D341Med (cell line): Measurements from ENCODE around the gene FGFR2.

ENCODE experiments used
- DNase-seq: peaks from one replicate; pipeline ENCODE4 v3.0.0; 2012; ENCODE audit warnings: low spot score

Gene FGFR2

DNA sequence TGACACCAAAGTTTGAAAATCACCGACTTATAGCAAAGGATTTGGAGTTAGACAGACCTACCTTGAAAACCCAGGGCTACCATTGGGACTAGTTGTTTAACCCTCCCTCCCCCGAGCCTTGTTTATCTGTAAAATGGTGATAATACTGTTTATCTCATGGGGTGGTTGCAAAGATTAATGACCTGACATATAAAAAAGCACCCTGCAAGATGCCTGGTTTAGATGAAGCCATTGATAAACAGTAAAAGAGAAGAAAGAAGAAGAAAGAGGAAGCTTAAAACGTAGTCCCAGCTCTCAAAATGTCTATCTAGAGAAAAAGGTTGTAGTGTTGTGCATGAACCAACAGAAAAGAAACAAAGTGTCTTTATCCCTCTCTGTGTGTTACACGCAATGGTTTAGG lies 145.7 kb downstream of the FGFR2 start:
- DNase-seq, result no peak

DNA sequence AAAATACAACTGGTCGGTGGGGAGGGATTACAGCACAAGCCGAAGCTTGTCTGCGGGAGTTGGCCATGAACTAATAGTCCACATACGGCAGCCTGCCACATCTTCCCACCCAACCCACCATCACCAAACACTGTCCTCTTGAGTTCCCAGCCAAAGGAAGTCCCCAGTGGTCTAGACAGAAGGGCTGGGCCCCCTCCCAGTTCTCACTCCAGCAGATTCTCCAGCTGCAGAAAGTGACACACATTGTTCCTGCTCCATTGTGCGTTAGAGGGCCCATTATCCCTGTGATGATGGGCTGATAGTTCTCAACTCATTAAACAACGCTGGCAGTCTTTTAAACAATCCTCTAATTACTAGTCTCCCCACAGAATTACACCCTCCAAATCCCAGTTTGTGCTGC lies 148.0 kb downstream of the FGFR2 start:
- DNase-seq, result no peak

DNA sequence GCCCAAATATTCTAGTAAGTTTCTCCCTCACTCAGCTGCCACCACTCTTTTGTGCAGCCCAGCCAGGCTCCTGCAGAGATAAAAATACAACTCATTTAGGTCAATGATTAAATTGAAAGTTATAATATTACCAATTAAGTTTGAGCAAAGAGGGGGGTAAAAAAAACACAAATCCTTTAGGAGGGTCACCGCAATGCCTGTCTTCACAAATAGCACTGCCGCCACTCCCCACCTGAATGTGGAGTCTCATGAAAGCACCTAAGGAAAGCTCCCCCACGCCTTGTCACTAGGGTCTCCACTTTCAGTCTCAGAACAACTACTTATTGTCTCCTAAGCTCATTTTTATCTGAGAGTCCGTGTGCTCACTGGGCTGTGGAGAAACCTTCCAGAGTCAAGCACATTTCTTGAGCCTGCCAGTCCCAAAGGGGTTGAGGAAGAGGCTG lies 148.7 kb downstream of the FGFR2 start:
- no peak for DNase-seq

DNA sequence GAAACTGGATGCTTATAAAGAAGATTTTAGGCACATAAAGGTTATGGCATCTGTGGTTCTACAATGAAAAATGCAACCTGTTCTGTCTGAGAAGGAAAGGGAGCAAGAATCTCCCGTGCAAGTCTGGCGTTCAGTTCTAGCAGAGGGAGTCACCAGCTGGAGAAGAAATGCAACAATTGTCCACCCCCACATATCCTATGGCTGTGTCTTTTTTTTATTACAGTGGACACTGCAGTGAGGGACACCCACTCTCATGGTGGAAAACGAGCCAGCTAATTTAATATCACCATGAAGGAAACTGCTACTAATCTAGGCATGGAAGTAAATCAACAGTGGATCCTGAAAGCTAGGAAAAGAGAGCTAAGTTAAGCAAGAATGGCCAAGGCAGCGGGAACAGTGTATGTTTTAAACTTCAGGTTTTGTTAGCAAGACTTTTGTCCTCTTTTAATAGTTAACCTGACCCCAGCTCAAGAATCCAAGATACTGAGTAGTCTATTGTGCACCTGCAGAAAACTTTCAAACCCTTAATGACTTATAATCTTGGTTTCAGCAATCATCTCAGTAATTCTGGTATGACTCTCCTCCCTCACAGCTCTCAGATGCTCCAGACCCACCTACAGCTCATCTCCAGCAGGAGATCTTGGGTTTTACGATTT lies 149.3 kb downstream of the FGFR2 start:
- no peak for DNase-seq

DNA sequence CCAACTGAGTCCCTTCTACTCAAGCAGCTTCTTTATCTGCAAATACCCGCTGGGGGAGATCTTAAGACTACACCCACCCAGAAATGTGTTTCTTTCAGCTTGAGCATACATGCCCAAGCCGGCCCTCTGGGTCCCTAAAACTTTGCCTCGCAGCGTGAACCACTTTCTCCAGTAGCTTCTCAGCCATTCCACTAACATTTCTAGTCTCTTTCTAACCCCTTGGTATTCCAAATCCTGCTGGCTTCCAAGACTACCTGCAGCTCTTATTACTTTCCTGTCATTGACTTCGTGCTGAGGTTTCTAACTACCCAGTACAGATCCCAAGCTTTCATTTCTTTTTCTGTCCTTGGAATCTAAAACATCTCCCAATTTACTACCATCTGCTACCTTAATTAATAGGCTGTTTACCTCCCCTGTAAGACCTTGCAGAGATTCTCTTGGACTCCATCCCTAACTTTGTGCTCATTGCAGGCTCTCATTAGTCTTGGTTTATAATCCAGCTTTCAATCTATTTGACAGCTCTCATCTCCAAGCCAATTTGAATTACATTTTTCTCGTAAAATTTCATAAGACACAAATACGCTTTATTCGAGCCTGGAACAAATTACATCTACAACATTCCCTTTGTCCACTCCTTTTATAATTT lies 153.6 kb downstream of the FGFR2 start:
- DNase-seq, result no peak

DNA sequence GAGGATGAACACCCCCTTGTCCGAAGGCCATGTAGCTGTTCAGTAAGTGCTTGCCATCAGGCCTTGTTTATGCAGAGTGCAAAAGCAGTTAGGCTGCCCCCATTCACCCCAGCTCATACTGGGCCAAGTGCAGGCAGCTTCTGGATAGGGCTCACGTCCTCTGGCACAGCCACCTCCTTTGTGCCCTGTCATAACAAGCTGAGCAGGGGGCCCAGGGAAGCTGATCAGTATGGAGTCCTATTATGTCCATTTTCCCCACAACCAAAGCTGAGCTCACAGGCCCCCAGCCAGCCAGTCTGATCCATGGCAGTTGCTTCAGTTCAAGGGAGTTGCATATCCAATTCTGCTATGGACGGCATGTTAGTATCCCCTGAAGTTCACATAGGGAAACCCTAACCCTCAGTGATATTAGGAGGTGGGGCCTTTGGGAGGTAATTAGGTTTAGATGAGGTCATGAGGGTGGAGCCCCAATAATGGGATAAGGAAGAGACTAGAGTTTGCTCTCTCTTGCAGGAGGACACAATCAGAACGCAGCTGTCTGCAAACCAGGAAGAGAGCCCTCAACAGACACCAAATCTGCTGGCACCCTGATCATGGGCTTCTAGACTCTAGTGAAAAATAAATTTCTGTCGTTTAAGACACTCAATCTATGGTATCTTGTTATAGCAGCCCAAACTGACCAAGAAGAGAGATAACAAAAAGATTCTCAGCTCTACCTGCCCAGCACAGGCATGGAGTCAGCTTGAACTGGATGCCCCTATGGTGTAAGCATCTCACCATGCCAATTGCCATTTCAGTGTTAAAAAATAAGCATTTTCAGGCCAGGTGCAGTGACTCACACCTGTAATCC lies 155.9 kb downstream of the FGFR2 start:
- no peak for DNase-seq

DNA sequence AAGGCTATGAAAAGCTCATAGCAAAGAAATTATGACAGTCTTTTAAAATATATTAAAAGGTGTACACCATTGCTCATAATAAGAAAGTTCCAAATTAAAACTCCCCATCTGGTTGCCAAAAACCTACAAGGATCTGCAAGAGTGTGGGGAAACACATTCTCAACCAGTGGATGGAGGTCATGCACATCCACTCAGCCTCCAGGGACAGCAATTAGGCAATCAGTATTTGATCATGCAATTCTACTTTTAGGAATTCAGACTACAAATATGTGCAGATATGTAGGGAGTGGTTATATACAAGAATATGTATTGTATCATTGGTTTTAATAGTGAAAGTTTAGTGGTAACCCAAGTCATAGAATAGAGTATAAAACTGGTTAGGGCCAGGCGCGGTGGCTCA lies 157.8 kb downstream of the FGFR2 start:
- DNase-seq, result no peak

DNA sequence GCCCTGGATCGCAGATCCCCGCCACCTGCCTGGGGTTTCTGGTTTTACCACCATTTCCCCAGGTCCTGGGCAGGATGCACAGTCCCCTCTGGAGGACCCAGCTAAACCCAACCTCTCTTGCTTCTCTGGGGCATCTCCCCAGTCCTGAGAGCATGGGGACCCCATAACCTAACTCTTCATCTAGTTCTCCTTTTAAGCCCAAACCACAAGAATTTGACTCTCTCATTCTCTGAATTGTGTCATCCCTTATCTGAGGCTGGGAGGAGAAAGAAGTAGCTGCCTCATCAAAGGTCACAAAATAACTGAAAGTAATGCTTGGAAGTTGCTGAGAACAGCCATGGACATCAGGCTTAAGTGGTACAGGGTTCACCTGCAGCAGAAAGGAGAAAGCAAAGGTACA lies 159.9 kb downstream of the FGFR2 start:
- DNase-seq, result no peak

DNA sequence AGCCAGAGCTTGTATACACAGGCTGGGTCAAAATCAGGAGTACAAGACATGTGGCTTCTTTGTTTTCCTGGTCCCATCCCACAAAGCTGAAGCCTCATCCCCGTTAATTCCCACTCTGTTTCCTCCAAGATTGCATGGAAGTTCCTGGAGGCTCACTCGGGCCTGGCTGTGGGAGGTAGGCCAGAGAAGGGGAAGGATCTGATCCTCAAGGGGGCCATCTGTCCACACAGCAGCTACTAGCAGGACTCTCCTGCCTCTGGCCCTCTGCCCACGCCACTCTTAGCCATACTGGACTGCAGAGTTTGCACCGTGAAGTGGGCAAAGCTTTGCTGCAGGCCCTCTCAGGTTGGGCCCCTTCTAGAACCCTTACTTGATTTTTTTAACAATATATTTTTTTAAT lies 160.6 kb downstream of the FGFR2 start:
- no peak for DNase-seq

DNA sequence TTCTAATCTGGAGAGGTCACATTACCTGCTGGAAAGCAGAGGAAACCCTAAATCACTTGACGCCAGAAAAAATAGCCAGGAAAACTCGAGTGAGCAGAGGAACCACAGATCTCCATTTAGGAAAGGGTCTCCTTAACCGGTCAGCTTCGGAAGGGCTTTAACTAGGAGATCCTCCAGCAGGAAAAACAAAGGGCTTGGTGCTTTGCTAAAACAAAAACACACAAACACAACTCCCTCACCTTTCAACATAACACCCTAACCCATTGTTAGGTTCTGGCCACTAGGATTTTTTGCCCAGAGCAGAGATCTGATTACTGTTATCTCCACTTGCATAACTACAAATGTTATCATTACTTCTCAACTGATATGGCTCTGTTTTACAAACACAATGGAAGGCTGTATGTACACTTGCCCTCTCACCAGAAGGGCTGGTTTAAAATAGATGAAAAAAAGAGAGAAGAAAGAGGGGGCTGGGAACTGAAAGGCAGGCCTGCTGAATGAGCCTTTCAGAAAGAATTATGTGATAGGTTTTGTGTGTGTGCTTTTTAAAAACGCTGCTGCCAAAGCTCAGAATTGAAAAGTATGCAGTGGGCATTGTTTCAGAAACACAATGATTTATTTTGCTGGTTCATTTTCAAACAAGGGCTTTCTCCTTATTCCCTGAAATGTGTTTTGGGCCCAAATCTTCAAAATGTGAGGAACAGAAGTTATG lies 161.5 kb downstream of the FGFR2 start:
- no peak for DNase-seq

DNA sequence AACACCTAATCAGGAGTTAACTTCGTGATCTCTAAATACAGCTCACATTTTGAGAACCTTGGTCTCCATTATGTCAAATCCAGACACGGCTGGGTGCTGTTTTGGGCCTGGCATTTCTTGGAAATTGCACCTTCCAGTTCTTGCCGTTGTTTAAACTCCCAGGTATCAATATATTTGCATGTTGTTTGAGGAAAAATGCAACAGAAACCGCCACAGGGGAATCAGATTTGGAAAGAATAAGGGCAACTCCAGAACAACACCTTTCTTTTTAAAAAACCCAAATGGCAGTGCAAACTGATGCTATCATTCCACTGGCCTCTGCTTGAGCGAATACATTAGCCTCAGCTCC lies 162.0 kb downstream of the FGFR2 start:
- no peak for DNase-seq

DNA sequence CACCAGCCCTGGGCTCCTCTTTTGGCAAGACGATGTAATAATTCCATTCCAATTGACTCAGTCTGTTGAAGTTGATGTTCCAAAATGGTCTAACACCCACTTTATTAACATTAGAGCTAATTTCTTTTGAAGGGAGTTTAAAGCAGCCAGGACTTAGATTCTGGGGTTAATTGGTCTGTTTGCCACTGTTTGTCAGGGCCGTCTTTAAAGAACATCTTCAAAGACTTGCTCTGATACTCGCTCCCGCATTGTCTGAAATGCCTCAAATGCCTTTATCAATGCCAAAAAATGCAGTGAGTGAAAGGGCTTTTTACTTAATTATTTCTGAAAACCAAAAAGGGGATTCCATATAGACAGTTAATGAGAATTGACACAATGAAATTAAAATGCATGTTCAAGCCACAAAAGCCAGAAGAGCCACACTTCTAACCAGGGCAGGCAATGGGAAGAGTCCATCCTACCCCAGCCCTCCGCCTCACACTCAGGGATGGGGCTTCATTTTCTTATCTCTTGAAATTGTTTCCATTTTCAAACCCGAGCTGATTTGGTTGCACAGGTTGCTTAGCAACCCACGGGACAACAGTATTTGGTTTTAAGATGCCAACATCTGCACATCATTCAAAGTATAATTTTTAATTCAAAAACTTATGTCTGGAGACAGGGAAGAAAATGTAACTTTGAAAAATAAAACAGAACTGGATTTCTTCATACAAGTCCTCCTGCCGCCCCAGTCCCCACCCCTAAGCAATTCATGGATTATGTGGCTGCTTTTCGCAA lies 163.0 kb downstream of the FGFR2 start:
- no peak for DNase-seq

DNA sequence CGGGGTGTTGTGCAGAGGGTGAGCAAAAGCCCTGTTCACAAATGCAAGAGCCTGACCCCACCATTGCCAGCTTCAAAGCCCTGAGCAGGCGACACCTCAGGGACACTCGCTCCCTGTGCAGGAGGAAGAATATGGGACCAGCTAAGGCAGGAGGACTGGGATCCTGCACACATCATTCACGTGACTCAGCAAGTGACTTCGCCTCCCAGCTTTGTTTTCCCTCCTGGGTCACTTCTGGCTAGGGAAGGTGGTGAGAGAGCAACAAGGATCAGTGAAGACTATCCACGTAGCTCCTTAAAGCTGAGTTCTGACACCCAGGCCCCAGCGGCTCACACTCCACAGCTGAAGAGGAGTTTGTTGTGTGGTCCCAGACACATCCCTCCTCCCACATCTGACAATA lies 164.3 kb downstream of the FGFR2 start:
- DNase-seq, result no peak

DNA sequence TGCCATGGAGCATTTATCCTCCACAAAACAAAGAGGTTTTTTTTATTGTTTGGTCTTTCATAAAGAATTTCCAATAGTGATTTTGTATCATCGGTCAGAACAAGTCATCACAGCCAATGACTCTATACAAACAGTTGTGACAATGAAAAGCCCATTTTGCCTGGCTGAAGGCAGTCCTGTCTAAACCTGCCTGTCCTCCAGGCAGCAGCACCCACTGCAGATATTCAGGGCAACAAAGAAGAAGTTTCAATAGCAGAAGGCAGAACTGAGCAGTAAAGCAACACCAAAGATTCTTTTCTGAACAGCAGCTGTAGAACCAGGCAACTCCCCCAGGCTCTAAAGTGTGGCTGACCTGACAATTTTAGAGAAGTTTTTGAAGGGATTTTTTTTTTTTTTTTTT lies 169.4 kb downstream of the FGFR2 start:
- DNase-seq, result no peak
